Testis (tissue), 3 donors: ENCODE data around the gene IGF2R. TPM values are rescaled to one million over a fixed set of nuclear protein-coding genes. Genes with fewer than 3 reads are reported as not detected.
A peak's percentile ranks its signal among the peaks of the same experiment; 100 is the strongest.

Source experiments
- DNase-seq: peaks from one replicate; pipeline ENCODE4 v3.0.0-alpha.2; 2019
- H3K27ac ChIP-seq, 2 donors: fragments of 200-600 bp; sonication (generic); one replicate each; pipeline ENCODE4 v1.5.1; 2019
- H3K27me3 ChIP-seq: fragments of 200-600 bp; sonication (generic); one replicate; pipeline ENCODE4 v1.5.1; 2019
- H3K36me3 ChIP-seq: fragments of 200-600 bp; sonication (generic); one replicate; pipeline ENCODE4 v1.5.1; 2017; ENCODE audit warnings: low read depth; ENCODE audit errors: missing control alignments
- H3K4me1 ChIP-seq: fragments of 200-600 bp; sonication (generic); one replicate; pipeline ENCODE4 v1.5.1; 2019
- H3K4me3 ChIP-seq, 2 donors: fragments of 200-600 bp; sonication (generic); one replicate each; pipeline ENCODE4 v1.5.1; 2017 to 2019
- H3K9me3 ChIP-seq: fragments of 200-600 bp; sonication (generic); one replicate; pipeline ENCODE4 v1.5.1; 2017
- POLR2A ChIP-seq: fragments of 450-650 bp; IDR thresholded peaks from one replicate; pipeline ENCODE4 v1.6.1; 2017; ENCODE audit warnings: antibody characterized with exemption, mild to moderate bottlenecking, moderate library complexity
- WGBS, 2 donors: methylation state at CpG; one replicate each; pipeline ENCODE4 v1.1.5; 2018; 5-methylcytosine and 5-hydroxymethylcytosine counted together
- intact Hi-C: fragments of 100-400 bp; cut with DNase I; formaldehyde crosslinking; loops from one replicate; pipeline ENCODE4 v1.15.1; 2023; ENCODE audit warnings: low total_unique reads
- polyA plus RNA-seq: library from polyadenylated mRNA; stranded (reverse); fragments of 350-450 nt; fragmentation: Illumina TruSeq; extraction: RNeasy Lipid Tissue Mini Kit (QIAGEN cat#74804); gene quantifications from one replicate; pipeline ENCODE4 v1.2.3, GENCODE V29; 2014; ENCODE audit warnings: low read depth, low replicate concordance; ENCODE audit not compliant: insufficient read depth
- total RNA-seq, 2 donors: library from RNA; depleted of rRNA; stranded (reverse); fragments of >200 nt; gene quantifications; one replicate each; pipeline ENCODE4 v1.2.3, GENCODE V29; 2016
- TF ChIP-seq, protein P1 (sequence below), 3 experiments: fragments of 450-650 bp in 2 of 3; fragments of 200-600 bp in 1 of 3; sonication (generic) in 1 of 3; IDR thresholded peaks; one replicate each; pipeline ENCODE4 v1.5.1; 2016 to 2019; ENCODE audit warnings: antibody characterized with exemption in 3 of 3, mild to moderate bottlenecking in 2 of 3, moderate library complexity in 1 of 3

IGF2R gene
- total and polyA plus RNA-seq, 3 donors from 2014 or later: 47.3 to 109 (median 84.6) TPM

- Histone ChIP-seq H3K36me3 (no peaks in the 10 kb centered on the region), H3K27ac (peak overlapping the region in 1 of 2 donors; percentile 62), H3K9me3 (no peaks in the 10 kb centered on the region), H3K27me3 (no peaks in the 10 kb centered on the region), H3K4me3 (no peak overlapping the region), H3K4me1 (no peaks in the 10 kb centered on the region)
- DNase-seq: no peak
- intact Hi-C loops: no loop called here
- 83 to 91% methylated on average over 6 of the region's 6 CpGs for WGBS, 2 donors
- TF ChIP-seq, protein P1, sequence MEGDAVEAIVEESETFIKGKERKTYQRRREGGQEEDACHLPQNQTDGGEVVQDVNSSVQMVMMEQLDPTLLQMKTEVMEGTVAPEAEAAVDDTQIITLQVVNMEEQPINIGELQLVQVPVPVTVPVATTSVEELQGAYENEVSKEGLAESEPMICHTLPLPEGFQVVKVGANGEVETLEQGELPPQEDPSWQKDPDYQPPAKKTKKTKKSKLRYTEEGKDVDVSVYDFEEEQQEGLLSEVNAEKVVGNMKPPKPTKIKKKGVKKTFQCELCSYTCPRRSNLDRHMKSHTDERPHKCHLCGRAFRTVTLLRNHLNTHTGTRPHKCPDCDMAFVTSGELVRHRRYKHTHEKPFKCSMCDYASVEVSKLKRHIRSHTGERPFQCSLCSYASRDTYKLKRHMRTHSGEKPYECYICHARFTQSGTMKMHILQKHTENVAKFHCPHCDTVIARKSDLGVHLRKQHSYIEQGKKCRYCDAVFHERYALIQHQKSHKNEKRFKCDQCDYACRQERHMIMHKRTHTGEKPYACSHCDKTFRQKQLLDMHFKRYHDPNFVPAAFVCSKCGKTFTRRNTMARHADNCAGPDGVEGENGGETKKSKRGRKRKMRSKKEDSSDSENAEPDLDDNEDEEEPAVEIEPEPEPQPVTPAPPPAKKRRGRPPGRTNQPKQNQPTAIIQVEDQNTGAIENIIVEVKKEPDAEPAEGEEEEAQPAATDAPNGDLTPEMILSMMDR (IDR thresholded peaks at IDR 0.05): no peak
- TF ChIP-seq POLR2A: no peak
These were observed 9.5 kb upstream of the IGF2R start for GRCh38 chr6:159959165-159959975.

- TF ChIP-seq POLR2A: no peak
- TF ChIP-seq, protein P1 (IDR thresholded peaks at IDR 0.05): no peak
- Histone ChIP-seq H3K36me3 (no peaks in the 10 kb centered on the region), H3K27ac (peak overlapping the region in 1 of 2 donors; percentile 62), H3K4me1 (no peaks in the 10 kb centered on the region), H3K4me3 (no peak overlapping the region), H3K9me3 (no peaks in the 10 kb centered on the region), H3K27me3 (no peaks in the 10 kb centered on the region)
- 46 to 47% methylated on average over 3 of the region's 3 CpGs for WGBS, 2 donors
- intact Hi-C loops: no loop called here
- peak; percentile 55 for DNase-seq
These were observed 8.9 kb upstream of the IGF2R start for GRCh38 chr6:159959976-159960384.

DNA sequence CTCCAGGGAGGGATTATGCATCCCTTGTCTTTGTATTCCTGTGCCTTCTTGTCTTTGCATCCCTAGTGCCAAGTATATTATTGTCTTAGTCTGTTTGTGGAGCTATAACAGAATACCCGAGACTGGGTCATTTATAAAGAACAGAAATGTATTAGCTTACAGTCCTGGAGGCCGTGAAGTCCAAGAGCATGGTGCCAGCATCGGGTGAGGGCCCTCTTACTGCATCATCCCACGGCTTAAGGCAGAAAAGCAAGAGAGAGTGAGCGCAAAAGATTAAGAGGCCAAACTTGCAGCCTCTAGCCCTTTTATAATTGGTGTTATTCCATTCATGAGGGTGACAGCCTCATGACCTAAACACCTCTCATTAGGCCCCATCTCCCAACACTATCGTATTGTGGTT lies 8.4 kb upstream of the IGF2R start:
- no peak for DNase-seq
- Histone ChIP-seq H3K27me3 (no peaks in the 10 kb centered on the region), H3K4me1 (no peaks in the 10 kb centered on the region), H3K4me3 (no peak overlapping the region), H3K27ac (peak overlapping the region in 1 of 2 donors; percentile 62), H3K9me3 (no peaks in the 10 kb centered on the region), H3K36me3 (no peaks in the 10 kb centered on the region)
- TF ChIP-seq, protein P1 (IDR thresholded peaks at IDR 0.05): no peak
- TF ChIP-seq POLR2A: no peak
- intact Hi-C loops: no loop called here
- WGBS, 2 donors: 86 to 91% methylated on average over 6 of the region's 6 CpGs

DNA sequence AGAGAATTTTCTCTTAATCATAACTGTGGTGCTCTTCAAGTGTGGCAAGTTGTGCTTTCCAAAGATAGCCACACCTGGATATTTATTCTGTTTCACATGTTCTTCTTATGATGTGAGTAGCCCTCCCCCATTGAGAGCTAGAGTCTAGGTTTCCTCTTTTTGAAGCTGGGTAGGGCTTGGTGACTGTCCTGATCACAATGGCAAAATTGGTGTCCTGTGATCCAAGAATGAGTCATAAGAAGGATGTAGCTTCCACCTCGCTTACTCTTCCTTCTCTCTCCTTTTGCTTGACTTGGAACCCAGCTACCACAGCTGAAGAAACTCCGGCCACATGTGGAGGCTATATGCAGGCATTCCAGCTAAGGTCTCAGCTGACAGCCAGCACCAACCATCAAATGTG lies 7.4 kb upstream of the IGF2R start:
- Histone ChIP-seq H3K36me3 (no peaks in the 10 kb centered on the region), H3K4me1 (no peaks in the 10 kb centered on the region), H3K27me3 (no peaks in the 10 kb centered on the region), H3K9me3 (no peaks in the 10 kb centered on the region), H3K4me3 (no peak overlapping the region), H3K27ac (no peak overlapping the region)
- WGBS, 2 donors: 84 to 90% methylated on average over 2 of the region's 2 CpGs
- DNase-seq: no peak
- TF ChIP-seq, protein P1 (IDR thresholded peaks at IDR 0.05): no peak
- no peak for TF ChIP-seq POLR2A
- intact Hi-C loops: no loop called here

- Histone ChIP-seq H3K27ac (no peak overlapping the region), H3K4me1 (no peaks in the 10 kb centered on the region), H3K36me3 (no peaks in the 10 kb centered on the region), H3K9me3 (no peaks in the 10 kb centered on the region), H3K27me3 (no peaks in the 10 kb centered on the region), H3K4me3 (no peak overlapping the region)
- no peak for DNase-seq
- no peak for TF ChIP-seq POLR2A
- TF ChIP-seq, protein P1 (IDR thresholded peaks at IDR 0.05): no peak
- intact Hi-C loops: no loop called here
- WGBS, 2 donors: 75 to 82% methylated on average over 3 of the region's 3 CpGs
These were observed 5.8 kb upstream of the IGF2R start for GRCh38 chr6:159963111-159963510.
